Muscle layer of duodenum (tissue), 2 donors: ENCODE measurements around the gene DYRK1A.

Experiments
- H3K27ac ChIP-seq: one replicate; pipeline ENCODE4 v1.7.0; 2013; ENCODE audit warnings: mild to moderate bottlenecking, low read length
- H3K27me3 ChIP-seq: one replicate; pipeline ENCODE4 v1.7.0; 2013; ENCODE audit warnings: low read depth, mild to moderate bottlenecking, control low read depth, low read length
- H3K36me3 ChIP-seq, 2 donors: one replicate each; pipeline ENCODE4 v1.7.0; 2013; ENCODE audit warnings: low read length in 2 of 2, control low read depth in 1 of 2, mild to moderate bottlenecking in 1 of 2; ENCODE audit not compliant: insufficient read depth in 2 of 2, control insufficient read depth in 1 of 2
- H3K4me1 ChIP-seq, 2 donors: one replicate each; pipeline ENCODE4 v1.7.0; 2013; ENCODE audit warnings: low read length in 2 of 2, mild to moderate bottlenecking in 2 of 2, control low read depth in 1 of 2, moderate library complexity in 1 of 2; ENCODE audit not compliant: insufficient read depth in 2 of 2, control insufficient read depth in 1 of 2
- H3K4me3 ChIP-seq, 2 donors: one replicate each; pipeline ENCODE4 v1.7.0; 2013; ENCODE audit warnings: low read length in 2 of 2, low read depth in 1 of 2, mild to moderate bottlenecking in 1 of 2
- H3K9me3 ChIP-seq, 2 donors: one replicate each; pipeline ENCODE4 v1.7.0; 2013; ENCODE audit warnings: low read length in 2 of 2, control low read depth in 1 of 2, mild to moderate bottlenecking in 1 of 2; ENCODE audit not compliant: control insufficient read depth in 1 of 2
- donor health status: healthy.

Gene DYRK1A

GRCh38 chr21:37472581-37472980 lies 106.0 kb downstream of the DYRK1A start:
- H3K9me3 ChIP-seq, result no peaks in the 10 kb centered on the region
- H3K4me3 ChIP-seq, result no peak overlapping the region
- no peaks in the 10 kb centered on the region for H3K36me3 ChIP-seq
- H3K4me1 ChIP-seq, result peaks cover 0 to 20% of the 10 kb centered on the region in 2 donors
- no peaks in the 10 kb centered on the region for H3K27me3 ChIP-seq
- no peak overlapping the region for H3K27ac ChIP-seq

GRCh38 chr21:37473491-37473890 lies 106.9 kb downstream of the DYRK1A start:
- Histone ChIP-seq H3K36me3 (no peaks in the 10 kb centered on the region), H3K9me3 (no peaks in the 10 kb centered on the region), H3K4me1 (peaks cover 0 to 26% of the 10 kb centered on the region in 2 donors), H3K27me3 (no peaks in the 10 kb centered on the region), H3K27ac (no peak overlapping the region), H3K4me3 (no peak overlapping the region)

- Histone ChIP-seq H3K27ac (no peak overlapping the region), H3K4me3 (no peak overlapping the region), H3K4me1 (peaks cover 0 to 26% of the 10 kb centered on the region in 2 donors), H3K9me3 (no peaks in the 10 kb centered on the region), H3K27me3 (no peaks in the 10 kb centered on the region), H3K36me3 (no peaks in the 10 kb centered on the region)
These were observed 107.8 kb downstream of the DYRK1A start for GRCh38 chr21:37474342-37474741.

GRCh38 chr21:37475186-37475868 lies 108.8 kb downstream of the DYRK1A start:
- H3K9me3 ChIP-seq, result no peaks in the 10 kb centered on the region
- H3K4me1 ChIP-seq, result peaks cover 0 to 26% of the 10 kb centered on the region in 2 donors
- H3K27me3 ChIP-seq, result no peaks in the 10 kb centered on the region
- no peak overlapping the region for H3K4me3 ChIP-seq
- no peak overlapping the region for H3K27ac ChIP-seq
- H3K36me3 ChIP-seq, result peaks cover 0 to under 1% of the 10 kb centered on the region in 2 donors

- peaks cover 17 to 21% of the 10 kb centered on the region in 2 donors for H3K36me3 ChIP-seq
- H3K4me3 ChIP-seq, result no peak overlapping the region
- H3K9me3 ChIP-seq, result no peaks in the 10 kb centered on the region
- no peak overlapping the region for H3K27ac ChIP-seq
- H3K27me3 ChIP-seq, result no peaks in the 10 kb centered on the region
- H3K4me1 ChIP-seq, result peaks cover 0 to 26% of the 10 kb centered on the region in 2 donors
These were observed 112.2 kb downstream of the DYRK1A start for GRCh38 chr21:37478794-37479193.

GRCh38 chr21:37483776-37484175 lies 117.2 kb downstream of the DYRK1A start:
- H3K9me3 ChIP-seq, result no peaks in the 10 kb centered on the region
- H3K36me3 ChIP-seq, result peaks cover 24 to 32% of the 10 kb centered on the region in 2 donors

GRCh38 chr21:37484535-37485474 lies 118.2 kb downstream of the DYRK1A start:
- Histone ChIP-seq H3K36me3 (peaks cover 24 to 32% of the 10 kb centered on the region in 2 donors), H3K27me3 (no peaks in the 10 kb centered on the region), H3K4me1 (peaks cover 0 to 12% of the 10 kb centered on the region in 2 donors), H3K27ac (no peak overlapping the region), H3K4me3 (no peak overlapping the region), H3K9me3 (no peaks in the 10 kb centered on the region)

More at GRCh38 chr21:37483776-37484175, 117.2 kb downstream of the DYRK1A start:
- Histone ChIP-seq H3K4me3 (no peak overlapping the region), H3K27ac (no peak overlapping the region), H3K27me3 (no peaks in the 10 kb centered on the region), H3K4me1 (peaks cover 0 to 5% of the 10 kb centered on the region in 2 donors)

GRCh38 chr21:37489553-37489952 lies 123.0 kb downstream of the DYRK1A start:
- Histone ChIP-seq H3K27me3 (no peaks in the 10 kb centered on the region), H3K36me3 (peaks cover 12 to 37% of the 10 kb centered on the region in 2 donors), H3K4me3 (no peak overlapping the region), H3K27ac (no peak overlapping the region), H3K9me3 (no peaks in the 10 kb centered on the region), H3K4me1 (peaks cover 0 to 12% of the 10 kb centered on the region in 2 donors)

- Histone ChIP-seq H3K4me1 (peaks cover 0 to 8% of the 10 kb centered on the region in 2 donors), H3K9me3 (no peaks in the 10 kb centered on the region), H3K27ac (no peak overlapping the region), H3K27me3 (no peaks in the 10 kb centered on the region), H3K4me3 (no peak overlapping the region), H3K36me3 (peaks cover 12 to 37% of the 10 kb centered on the region in 2 donors)
These were observed 123.5 kb downstream of the DYRK1A start for GRCh38 chr21:37490084-37490483.

GRCh38 chr21:37496972-37497371 lies 130.4 kb downstream of the DYRK1A start:
- no peaks in the 10 kb centered on the region for H3K27me3 ChIP-seq
- no peak overlapping the region for H3K4me3 ChIP-seq
- peaks cover 8 to 25% of the 10 kb centered on the region in 2 donors for H3K36me3 ChIP-seq
- H3K9me3 ChIP-seq, result peaks cover 0 to 2% of the 10 kb centered on the region in 2 donors
- H3K27ac ChIP-seq, result no peak overlapping the region
- no peaks in the 10 kb centered on the region for H3K4me1 ChIP-seq

GRCh38 chr21:37498664-37499063 lies 132.1 kb downstream of the DYRK1A start:
- Histone ChIP-seq H3K36me3 (peaks cover 15 to 20% of the 10 kb centered on the region in 2 donors), H3K4me1 (no peaks in the 10 kb centered on the region), H3K4me3 (no peak overlapping the region), H3K27ac (no peak overlapping the region), H3K9me3 (peaks cover 0 to 8% of the 10 kb centered on the region in 2 donors), H3K27me3 (no peaks in the 10 kb centered on the region)
